Fibroblast of lung (primary cell): ENCODE data around the gene FUBP1. TPM values are rescaled to one million over a fixed set of nuclear protein-coding genes. Genes with fewer than 3 reads are reported as not detected.

Experiments
- DNase-seq, 2 donors: peaks; one replicate each; pipeline versions ENCODE4 v3.0.0 to v3.0.0-alpha.2; 2010; ENCODE audit warnings: low read depth in 2 of 2
- H2AFZ ChIP-seq: 2 replicates; pipeline ENCODE4 v1.5.1; 2012; ENCODE audit warnings: low read length, control low read depth, inconsistent platforms
- H3K27ac ChIP-seq: 2 replicates; pipeline ENCODE4 v1.5.1; 2011; ENCODE audit warnings: low read length, control low read depth; ENCODE audit not compliant: insufficient read depth
- H3K27me3 ChIP-seq: 2 replicates; pipeline ENCODE4 v1.5.1; 2011; ENCODE audit warnings: mild to moderate bottlenecking, low read length; ENCODE audit not compliant: control insufficient read depth, insufficient read depth
- H3K36me3 ChIP-seq: 2 replicates; pipeline ENCODE4 v1.5.1; 2011; ENCODE audit warnings: low read length; ENCODE audit not compliant: control insufficient read depth, insufficient read depth
- H3K4me1 ChIP-seq: 2 replicates; pipeline ENCODE4 v1.5.1; 2011; ENCODE audit warnings: low read length; ENCODE audit not compliant: control insufficient read depth, insufficient read depth; ENCODE audit errors: extremely low read depth
- H3K4me2 ChIP-seq: 2 replicates; pipeline ENCODE4 v1.5.1; 2011; ENCODE audit warnings: low read length, control low read depth; ENCODE audit not compliant: insufficient read depth; ENCODE audit errors: extremely low read depth
- H3K4me3 ChIP-seq, 4 experiments: fragments of 200-600 bp in 1 of 4; sonication (generic) in 1 of 4; replicated peaks in 1 of 4; 2 replicates each; pipeline ENCODE4 v1.5.1; 2011 to 2016; ENCODE audit warnings: low read length in 4 of 4, low read depth in 3 of 4, mild to moderate bottlenecking in 3 of 4, control low read depth in 2 of 4, inconsistent platforms in 1 of 4, mixed read lengths in 1 of 4; ENCODE audit not compliant: insufficient read depth in 1 of 4; ENCODE audit errors: control extremely low read depth in 1 of 4
- H3K79me2 ChIP-seq: 2 replicates; pipeline ENCODE4 v1.5.1; 2012; ENCODE audit warnings: mild to moderate bottlenecking, low read length, inconsistent platforms; ENCODE audit not compliant: control insufficient read depth, insufficient read depth
- H3K9ac ChIP-seq: 2 replicates; pipeline ENCODE4 v1.5.1; 2011; ENCODE audit warnings: mild to moderate bottlenecking, low read length, control low read depth; ENCODE audit not compliant: insufficient read depth
- H3K9me3 ChIP-seq: 2 replicates; pipeline ENCODE4 v1.5.1; 2012; ENCODE audit warnings: low read depth, low read length; ENCODE audit not compliant: control insufficient read depth, insufficient read depth
- H4K20me1 ChIP-seq: 2 replicates; pipeline ENCODE4 v1.5.1; 2011; ENCODE audit warnings: low read length; ENCODE audit not compliant: control insufficient read depth, insufficient read depth; ENCODE audit errors: extremely low read depth
- EZH2 ChIP-seq: IDR thresholded peaks from 2 replicates; pipeline ENCODE4 v1.5.1; 2012; ENCODE audit warnings: low read length, control low read depth, mild to moderate bottlenecking; ENCODE audit errors: missing control alignments
- polyA plus RNA-seq, 2 donors: library from polyadenylated mRNA; depleted of rRNA in 1 of 2; stranded (reverse) in 1 of 2; unstranded in 1 of 2; fragments of >200 nt; gene quantifications; 2 replicates each; pipeline ENCODE4 v1.2.1, GENCODE V29; 2011 to 2012; ENCODE audit warnings: missing spikeins in 1 of 2
- total RNA-seq: library from RNA; depleted of rRNA; stranded (reverse); fragments of >200 nt; gene quantifications from 2 replicates; pipeline ENCODE4 v1.2.1, GENCODE V29; 2014
- TF ChIP-seq, protein P1 (sequence below), 2 donors: IDR thresholded peaks in 1 of 2; conservative IDR thresholded peaks in 1 of 2; 1 replicate in 1 of 2; 2 replicates in 1 of 2; pipeline ENCODE4 v1.5.1; 2011 to 2012; ENCODE audit warnings: low read length in 2 of 2, control low read depth in 1 of 2, inconsistent platforms in 1 of 2, low read depth in 1 of 2, mild to moderate bottlenecking in 1 of 2

FUBP1 gene
- total and polyA plus RNA-seq, 2 donors (not counting 1 experiment from before 2014, with no cell fraction given) = 99.4 to 102 TPM

DNA sequence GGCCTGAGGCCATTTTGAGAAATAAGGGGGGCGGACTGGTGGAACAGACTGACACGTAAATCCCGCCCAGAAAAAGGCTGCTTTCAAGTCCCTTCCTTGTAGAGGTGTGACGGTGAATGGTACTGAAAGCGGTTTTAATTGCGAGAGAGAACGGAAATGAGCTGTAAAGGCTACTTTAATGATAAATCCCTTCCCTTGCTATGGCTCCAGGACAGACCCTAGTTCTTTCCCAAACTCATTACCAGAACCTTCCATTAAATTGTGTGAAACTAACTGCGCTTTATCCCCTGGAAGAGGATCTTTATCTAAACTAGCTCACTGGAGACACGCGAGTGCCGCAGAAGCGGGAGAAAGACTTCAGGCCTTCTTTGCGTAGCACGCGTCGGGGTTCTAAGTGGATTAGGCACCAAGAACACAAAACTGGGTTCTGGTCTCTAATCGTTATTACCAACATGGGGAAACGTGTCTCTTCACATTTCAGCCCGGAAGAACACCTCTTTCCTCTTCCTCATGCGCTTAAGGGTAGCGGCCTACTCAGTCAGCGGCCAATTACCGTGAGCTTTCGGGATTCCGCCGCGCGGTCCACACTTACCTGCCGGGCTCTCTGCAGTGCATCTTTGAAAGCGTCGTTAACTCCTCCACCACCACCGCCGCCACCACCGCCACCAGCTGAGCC lies 441 bp downstream of the FUBP1 start:
- Histone ChIP-seq H3K9me3 (no peaks in the 10 kb centered on the region), H3K4me2 (peak overlapping the region; percentile 73), H3K4me3 (peak overlapping the region; percentile 74 to 98 (median 86)), H3K27me3 (no peaks in the 10 kb centered on the region), H3K27ac (peak overlapping the region; percentile 99), H3K79me2 (peaks cover 90% of the 10 kb centered on the region), H3K9ac (peak overlapping the region; percentile 95), H3K36me3 (no peaks in the 10 kb centered on the region), H3K4me1 (no peaks in the 10 kb centered on the region), H4K20me1 (peaks cover 7% of the 10 kb centered on the region), H2AFZ (peak overlapping the region; percentile 24)
- DNase-seq = peak; percentile 95 to 97
- no peak for TF ChIP-seq EZH2

DNA sequence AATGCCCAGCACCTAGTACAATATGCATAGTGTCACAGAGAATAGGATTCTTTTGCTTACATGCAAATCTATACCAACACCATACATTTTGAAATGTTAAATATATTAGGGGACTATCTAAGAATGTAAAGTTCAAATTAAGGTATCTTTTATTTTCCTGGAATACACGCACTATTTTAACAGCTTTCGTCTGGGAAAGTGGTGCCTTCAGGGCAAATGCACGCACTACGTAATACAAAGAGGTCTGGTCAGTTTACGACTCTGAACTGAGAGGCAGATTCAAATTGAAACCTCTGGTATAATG lies 931 bp downstream of the FUBP1 start:
- peaks cover 7% of the 10 kb centered on the region for H4K20me1 ChIP-seq

DNA sequence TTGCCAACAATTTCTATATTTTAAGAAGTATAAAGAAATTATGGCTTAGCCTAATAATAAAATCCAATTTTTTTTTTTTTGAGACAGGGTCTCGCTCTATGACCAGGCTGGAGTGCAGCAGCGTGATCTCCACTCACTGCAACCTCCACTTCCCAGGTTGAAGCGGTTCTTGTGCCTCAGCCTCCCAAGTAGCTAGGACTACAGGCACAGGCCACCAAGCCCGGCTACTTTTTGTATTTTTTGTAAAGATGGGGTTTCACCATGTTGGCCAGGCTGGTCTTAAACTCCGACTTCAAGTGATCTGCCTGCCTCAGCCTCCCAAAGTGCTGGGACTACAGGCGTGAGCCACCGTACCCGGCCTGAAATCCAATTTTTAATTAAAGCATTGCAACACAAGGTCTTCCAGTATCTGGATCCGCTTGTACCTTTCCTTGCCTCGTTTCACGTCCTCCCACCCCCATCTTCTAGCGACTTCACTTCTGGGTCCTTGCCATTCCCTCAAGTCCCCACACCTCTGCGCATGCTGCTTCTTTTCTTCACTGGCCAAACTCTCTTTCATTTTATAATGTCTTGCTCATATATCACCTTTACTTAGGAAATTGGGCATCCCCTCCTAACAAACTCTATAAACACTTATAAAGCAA lies 2.3 kb downstream of the FUBP1 start:
- DNase-seq = no peak
- Histone ChIP-seq H3K4me1 (no peaks in the 10 kb centered on the region), H3K9me3 (no peaks in the 10 kb centered on the region), H3K27me3 (no peaks in the 10 kb centered on the region), H3K9ac (no peak overlapping the region), H3K4me2 (peak overlapping the region; percentile 93), H3K79me2 (peaks cover 96% of the 10 kb centered on the region), H4K20me1 (peaks cover 7% of the 10 kb centered on the region), H2AFZ (no peak overlapping the region), H3K36me3 (no peaks in the 10 kb centered on the region), H3K4me3 (peak overlapping the region; percentile 74 to 98 (median 86)), H3K27ac (no peak overlapping the region)
- TF ChIP-seq EZH2 = no peak
- TF ChIP-seq, protein P1, sequence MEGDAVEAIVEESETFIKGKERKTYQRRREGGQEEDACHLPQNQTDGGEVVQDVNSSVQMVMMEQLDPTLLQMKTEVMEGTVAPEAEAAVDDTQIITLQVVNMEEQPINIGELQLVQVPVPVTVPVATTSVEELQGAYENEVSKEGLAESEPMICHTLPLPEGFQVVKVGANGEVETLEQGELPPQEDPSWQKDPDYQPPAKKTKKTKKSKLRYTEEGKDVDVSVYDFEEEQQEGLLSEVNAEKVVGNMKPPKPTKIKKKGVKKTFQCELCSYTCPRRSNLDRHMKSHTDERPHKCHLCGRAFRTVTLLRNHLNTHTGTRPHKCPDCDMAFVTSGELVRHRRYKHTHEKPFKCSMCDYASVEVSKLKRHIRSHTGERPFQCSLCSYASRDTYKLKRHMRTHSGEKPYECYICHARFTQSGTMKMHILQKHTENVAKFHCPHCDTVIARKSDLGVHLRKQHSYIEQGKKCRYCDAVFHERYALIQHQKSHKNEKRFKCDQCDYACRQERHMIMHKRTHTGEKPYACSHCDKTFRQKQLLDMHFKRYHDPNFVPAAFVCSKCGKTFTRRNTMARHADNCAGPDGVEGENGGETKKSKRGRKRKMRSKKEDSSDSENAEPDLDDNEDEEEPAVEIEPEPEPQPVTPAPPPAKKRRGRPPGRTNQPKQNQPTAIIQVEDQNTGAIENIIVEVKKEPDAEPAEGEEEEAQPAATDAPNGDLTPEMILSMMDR (conservative IDR thresholded peaks at IDR 0.05 in 1 of 2, IDR thresholded peaks at IDR 0.05 in 1 of 2; ENCODE audit: low read depth in 1 of 2, low read length in 2 of 2) = no peak

More for the DNA sequence above, 931 bp downstream of the FUBP1 start:
- H3K9ac ChIP-seq = peak overlapping the region; percentile 2
- H3K27ac ChIP-seq = peak overlapping the region; percentile 99
- H3K4me2 ChIP-seq = peak overlapping the region; percentile 48
- no peaks in the 10 kb centered on the region for H3K36me3 ChIP-seq
- H3K4me3 ChIP-seq = peak overlapping the region; percentile 74 to 98 (median 86)
- no peaks in the 10 kb centered on the region for H3K9me3 ChIP-seq
- peaks cover 95% of the 10 kb centered on the region for H3K79me2 ChIP-seq
- DNase-seq = no peak
- H3K27me3 ChIP-seq = no peaks in the 10 kb centered on the region
- H3K4me1 ChIP-seq = no peaks in the 10 kb centered on the region
- no peak overlapping the region for H2AFZ ChIP-seq
- TF ChIP-seq, protein P1 (conservative IDR thresholded peaks at IDR 0.05 in 1 of 2, IDR thresholded peaks at IDR 0.05 in 1 of 2; ENCODE audit: low read depth in 1 of 2, low read length in 2 of 2) = no peak
- TF ChIP-seq EZH2 = no peak
